GM18508 (cell line): ENCODE data around the gene TM9SF2.

Experiments
- ATAC-seq: cut with Tn5 transposase; IDR thresholded peaks from one replicate; pipeline ENCODE4 v1.9.1; 2021; ENCODE audit warnings: moderate number of reproducible peaks; ENCODE audit not compliant: insufficient read depth, unreplicated experiment

TM9SF2 gene

GRCh38 chr13:99572131-99572530 lies 70.9 kb downstream of the TM9SF2 start:
- ATAC-seq: no peak

DNA sequence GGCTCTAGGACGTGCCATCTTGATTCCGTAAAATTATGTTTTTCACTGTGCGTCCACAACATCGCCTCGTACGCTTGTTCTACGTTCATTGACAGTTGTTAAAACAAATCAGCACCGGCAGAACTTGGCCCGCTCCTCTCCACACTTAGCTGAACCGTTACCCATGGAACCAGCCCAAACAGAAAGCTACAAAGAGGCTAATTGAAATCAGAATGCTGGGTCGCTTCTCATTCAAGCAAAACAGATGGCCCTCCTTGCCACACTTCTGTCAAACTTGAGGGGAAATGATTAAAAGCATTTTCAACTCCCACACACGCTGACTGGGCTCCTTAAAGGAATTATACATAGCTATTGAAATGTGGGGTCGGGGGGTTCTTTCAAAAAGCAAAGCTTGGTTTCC lies 71.6 kb downstream of the TM9SF2 start:
- ATAC-seq: no peak

- ATAC-seq: no peak
Measured at GRCh38 chr13:99575376-99576120, 74.3 kb downstream of the TM9SF2 start.

GRCh38 chr13:99577934-99578917 lies 77.0 kb downstream of the TM9SF2 start:
- no peak for ATAC-seq

DNA sequence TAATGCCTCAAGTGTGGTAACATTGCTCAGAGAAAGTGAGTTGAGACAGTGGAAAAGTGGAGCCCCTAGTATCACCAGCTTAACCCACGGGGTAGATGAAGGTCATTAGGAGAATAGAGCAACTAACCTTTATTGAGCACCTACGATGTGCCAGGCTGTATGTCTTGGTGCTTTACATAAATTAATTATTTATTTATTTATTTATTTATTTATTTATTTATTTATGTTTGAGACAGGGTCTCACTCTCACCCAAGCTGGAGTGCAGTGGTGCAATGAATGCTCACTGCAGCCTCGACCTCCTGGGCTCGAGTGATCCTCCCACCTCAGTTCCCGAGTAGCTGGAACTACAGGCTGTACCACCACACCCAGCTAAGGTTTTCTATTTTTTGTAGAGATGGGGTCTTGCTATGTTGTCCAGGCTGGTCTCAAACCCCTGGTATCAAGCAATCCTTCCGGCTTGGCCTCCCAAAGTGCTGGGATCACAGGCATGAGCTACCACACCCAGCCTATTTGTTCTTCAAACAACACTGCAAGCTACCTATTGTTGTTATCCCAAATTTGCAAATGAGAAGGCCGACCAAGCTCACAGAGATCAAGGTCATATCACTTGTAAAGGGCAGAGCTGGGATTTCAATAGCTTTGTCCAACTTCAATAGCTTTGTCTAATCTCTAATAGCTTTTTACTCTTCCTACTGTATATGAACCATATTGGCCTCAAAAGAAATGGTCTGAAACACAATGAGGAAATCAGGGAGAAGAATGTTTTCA lies 79.4 kb downstream of the TM9SF2 start:
- ATAC-seq: no peak

DNA sequence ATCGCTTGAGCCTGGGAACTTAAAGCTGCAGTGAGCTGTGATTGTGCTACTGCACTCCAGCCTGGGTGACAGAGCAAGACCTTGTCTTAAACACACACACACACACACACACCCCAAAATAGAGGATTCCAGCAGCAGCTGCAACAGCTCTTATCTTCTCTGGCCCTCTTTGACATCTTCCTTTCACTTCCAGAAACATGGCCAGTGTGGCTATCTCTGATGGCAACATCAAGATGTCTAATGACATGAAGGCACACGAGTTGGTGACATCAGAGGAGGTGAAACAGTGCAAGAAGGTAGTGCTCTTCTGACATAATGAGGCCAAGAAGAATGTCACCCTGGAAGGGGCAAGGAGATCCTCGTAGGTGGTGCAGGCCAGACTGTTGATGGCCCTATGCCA lies 81.2 kb downstream of the TM9SF2 start:
- ATAC-seq: no peak

DNA sequence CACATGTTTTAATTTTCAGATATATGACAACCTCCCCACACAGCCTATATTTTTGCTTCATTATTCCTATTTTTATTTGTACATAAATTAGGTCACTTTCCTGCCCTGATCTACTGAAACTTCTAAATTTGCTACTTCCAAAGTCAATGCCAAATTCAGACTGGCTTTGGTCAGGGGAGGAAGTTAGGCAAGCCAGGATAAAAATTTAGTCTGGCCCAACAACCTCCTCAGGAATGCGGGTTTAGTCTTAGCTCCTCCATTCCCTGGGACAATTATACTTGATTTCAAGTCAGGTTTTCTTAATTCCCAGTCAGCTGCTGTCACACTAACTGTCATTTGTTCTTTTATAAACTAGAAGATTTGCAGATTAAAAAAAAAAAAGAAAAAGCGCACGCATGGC lies 84.3 kb downstream of the TM9SF2 start:
- no peak for ATAC-seq

- ATAC-seq: no peak
Measured at GRCh38 chr13:99587021-99587420, 85.7 kb downstream of the TM9SF2 start.

- ATAC-seq: no peak
Measured at GRCh38 chr13:99587893-99588606, 86.8 kb downstream of the TM9SF2 start.

DNA sequence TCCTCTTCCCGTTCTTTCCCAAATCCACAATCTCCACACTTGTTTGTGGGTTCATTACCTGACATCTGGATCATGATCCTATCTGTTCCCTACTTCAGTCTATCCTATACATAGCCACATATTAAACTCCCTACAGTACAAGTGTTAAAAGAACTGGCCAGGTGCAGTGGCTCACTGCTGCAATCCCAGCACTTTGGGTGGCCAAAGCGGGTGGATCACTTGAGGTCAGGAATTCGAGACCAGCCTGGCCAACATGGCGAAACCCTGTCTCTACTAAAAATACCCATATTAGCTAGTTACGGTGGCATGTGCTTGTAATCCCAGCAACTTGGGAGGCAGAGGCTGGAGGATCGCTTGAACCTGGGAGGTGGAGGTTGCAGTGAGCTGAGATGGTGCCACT lies 88.3 kb downstream of the TM9SF2 start:
- ATAC-seq: no peak

DNA sequence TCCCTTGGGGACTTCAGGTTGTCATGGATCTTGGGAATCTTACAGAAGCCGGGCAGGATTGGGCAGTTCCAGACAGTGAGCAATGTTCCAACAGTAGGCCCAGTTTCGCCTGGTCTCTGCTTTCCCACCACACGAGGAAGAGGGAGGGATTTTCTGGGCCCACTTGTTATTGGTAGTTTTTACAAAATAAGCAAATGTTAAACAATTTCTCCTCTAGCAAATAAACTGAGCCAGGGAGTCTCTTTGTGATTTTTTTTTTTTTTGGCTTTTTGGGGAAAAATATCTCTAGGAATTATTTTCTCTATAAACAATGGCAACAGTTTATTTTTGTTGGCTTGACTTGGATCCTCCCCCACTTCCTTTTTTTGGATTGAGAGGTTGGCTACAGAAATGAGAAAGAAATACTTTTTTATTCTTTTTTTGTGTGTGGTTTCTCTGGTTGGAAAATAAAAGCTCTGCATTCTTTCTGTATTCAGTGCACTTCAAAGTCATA lies 89.3 kb downstream of the TM9SF2 start:
- no peak for ATAC-seq

DNA sequence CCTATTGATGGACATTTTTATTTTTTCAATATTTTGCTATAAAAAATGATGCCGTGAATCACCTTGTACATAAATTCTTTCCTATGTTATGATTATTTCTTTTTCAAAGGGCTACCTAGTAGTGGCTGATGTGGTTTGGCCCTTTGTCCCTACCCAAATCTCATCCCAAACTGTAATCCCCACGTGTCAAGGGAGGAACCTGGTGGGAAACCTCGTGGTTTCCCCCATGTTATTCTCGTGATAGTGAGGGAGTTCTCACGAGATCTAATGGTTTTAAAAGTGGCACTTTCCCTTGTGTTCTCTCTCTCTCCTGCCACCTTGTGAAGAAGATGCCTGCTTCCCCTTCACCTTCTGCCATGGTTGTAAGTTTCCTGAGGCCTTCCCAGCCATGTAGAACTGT lies 94.9 kb downstream of the TM9SF2 start:
- ATAC-seq: no peak

DNA sequence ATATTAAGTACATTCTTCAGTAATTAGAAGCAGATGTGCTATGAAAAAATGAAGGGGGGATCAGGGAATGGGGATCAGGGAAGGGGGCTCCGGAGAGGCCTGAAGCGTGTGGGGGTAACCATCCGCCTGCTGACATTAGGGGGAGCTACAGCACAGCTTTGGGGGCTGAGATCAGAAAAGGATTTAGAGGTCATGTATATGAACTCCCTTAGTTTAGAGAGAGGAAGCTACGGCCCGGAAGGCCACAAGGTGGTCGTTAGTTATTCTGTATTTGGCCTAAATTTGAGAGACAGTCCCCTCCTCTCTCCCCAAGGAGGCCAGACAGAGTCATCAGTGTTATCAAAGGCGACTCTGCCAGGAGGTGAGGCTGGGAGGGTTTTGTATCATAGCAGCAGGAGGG lies 99.0 kb downstream of the TM9SF2 start:
- no peak for ATAC-seq

DNA sequence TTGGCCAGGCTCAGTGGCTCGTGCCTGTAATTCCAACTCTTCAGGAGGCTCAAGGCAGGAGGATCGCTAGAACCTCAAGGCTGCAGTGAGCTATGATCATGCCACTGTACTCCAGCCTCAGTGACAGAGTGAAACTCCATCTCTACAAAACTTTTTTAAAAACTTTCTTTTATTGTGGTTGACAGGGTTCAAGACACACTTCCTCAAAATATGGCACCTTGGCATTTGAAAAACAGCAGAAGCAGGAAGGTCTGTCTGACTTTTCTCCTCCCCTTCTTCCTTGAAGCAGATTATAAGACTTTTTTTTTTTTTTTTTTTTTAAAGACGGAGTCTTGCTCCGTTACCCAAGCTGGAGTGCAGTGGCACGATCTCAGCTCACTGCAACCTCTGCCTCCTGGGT lies 100.3 kb downstream of the TM9SF2 start:
- ATAC-seq: no peak

- ATAC-seq: no peak
Measured at GRCh38 chr13:99604636-99605035, 103.4 kb downstream of the TM9SF2 start.

- peak; percentile 57 for ATAC-seq
Measured at GRCh38 chr13:99605420-99606323, 104.4 kb downstream of the TM9SF2 start.

GRCh38 chr13:99606324-99607066 lies 105.2 kb downstream of the TM9SF2 start, which contains the start of gene CLYBL:
Gene CLYBL (plus strand): TSS chr13:99606690.
- ATAC-seq: peak; percentile 48

DNA sequence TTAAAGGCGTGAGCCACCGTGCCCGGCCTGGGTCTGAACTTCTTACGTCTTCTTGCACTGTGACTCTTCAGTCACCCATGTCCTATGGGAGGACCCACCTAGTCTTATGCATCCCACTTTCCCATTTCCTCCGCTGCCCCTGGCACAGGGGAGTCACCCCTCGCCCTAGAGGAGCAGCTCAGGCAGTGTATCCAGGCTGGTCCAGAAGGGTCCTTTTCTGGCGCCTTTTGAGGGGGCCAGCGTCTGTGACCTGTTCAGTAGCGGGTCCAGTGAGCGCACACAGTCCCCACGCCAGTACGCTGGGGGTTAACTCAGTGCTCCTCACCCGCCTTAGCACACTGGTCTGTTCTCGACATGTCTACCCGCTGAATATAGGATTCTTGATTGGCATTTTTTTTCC lies 107.1 kb downstream of the TM9SF2 start:
- no peak for ATAC-seq
